ENCODE data around the gene PIGS.

PIGS gene

GRCh38 chr17:28506763-28507487, 64.4 kb downstream of the PIGS start:
- H3K9ac ChIP-seq (ENCODE audit: low read length) = no peak overlapping the region
- H3K9me2 ChIP-seq (ENCODE audit: low read depth, low read length) = no peaks in the 10 kb centered on the region
- H3K27ac ChIP-seq (ENCODE audit: low read depth, low read length, poor library complexity, severe bottlenecking) = no peak overlapping the region
- no peaks in the 10 kb centered on the region for H3K4me1 ChIP-seq (ENCODE audit: insufficient read depth, low read length, severe bottlenecking)
- no peaks in the 10 kb centered on the region for H3F3A ChIP-seq (ENCODE audit: insufficient read depth, low read length)
- no peaks in the 10 kb centered on the region for H3K79me2 ChIP-seq (ENCODE audit: insufficient read depth, low read length)
- no peaks in the 10 kb centered on the region for H3K27me3 ChIP-seq (ENCODE audit: insufficient read depth, low read length)
- no peaks in the 10 kb centered on the region for H3K9me3 ChIP-seq (ENCODE audit: low read length)
- no peak for TF ChIP-seq CTCF (IDR thresholded peaks at IDR 0.05; ENCODE audit: low read length)
- TF ChIP-seq EZH2 (IDR thresholded peaks at IDR 0.05; ENCODE audit: borderline replicate concordance, low read length) = no peak
- no peak overlapping the region for H3K4me2 ChIP-seq (ENCODE audit: low read length)
- H3K36me3 ChIP-seq (ENCODE audit: insufficient read depth, low read length) = no peaks in the 10 kb centered on the region
- H4K20me1 ChIP-seq (ENCODE audit: insufficient read depth, low read length) = no peaks in the 10 kb centered on the region
- no peak overlapping the region for H3K4me3 ChIP-seq (ENCODE audit: low read depth, low read length, poor library complexity, severe bottlenecking)
- no peak overlapping the region for H2AFZ ChIP-seq (ENCODE audit: low read length)

GRCh38 chr17:28505986-28506665, 65.2 kb downstream of the PIGS start, which contains the start of gene FOXN1:
TSS of gene FOXN1 (plus strand) at chr17:28506348. CDS start at chr17:28523970, 17,622 bp downstream.
- no peak within 1 kb of the TSS for H3K27ac ChIP-seq (ENCODE audit: low read depth, low read length, poor library complexity, severe bottlenecking)
- H3K79me2 ChIP-seq (ENCODE audit: insufficient read depth, low read length) = no peaks in the 10 kb centered on the region
- no peaks in the 10 kb centered on the region for H3F3A ChIP-seq (ENCODE audit: insufficient read depth, low read length)
- H3K9me3 ChIP-seq (ENCODE audit: low read length) = no peaks in the 10 kb centered on the region
- H3K4me2 ChIP-seq (ENCODE audit: low read length) = no peak within 1 kb of the TSS
- no peak within 1 kb of the TSS for H2AFZ ChIP-seq (ENCODE audit: low read length)
- no peak within 1 kb of the TSS for H3K4me3 ChIP-seq (ENCODE audit: low read depth, low read length, poor library complexity, severe bottlenecking)
- no peaks in the 10 kb centered on the region for H4K20me1 ChIP-seq (ENCODE audit: insufficient read depth, low read length)
- H3K4me1 ChIP-seq (ENCODE audit: insufficient read depth, low read length, severe bottlenecking) = no peaks in the 10 kb centered on the region
- H3K36me3 ChIP-seq (ENCODE audit: insufficient read depth, low read length) = no peaks in the 10 kb centered on the region
- H3K9ac ChIP-seq (ENCODE audit: low read length) = no peak within 1 kb of the TSS
- no peaks in the 10 kb centered on the region; the same call in 1 of the 2 replicates for H3K27me3 ChIP-seq (ENCODE audit: insufficient read depth, low read length)
- no peaks in the 10 kb centered on the region for H3K9me2 ChIP-seq (ENCODE audit: low read depth, low read length)
- TF ChIP-seq EZH2 (IDR thresholded peaks at IDR 0.05; ENCODE audit: borderline replicate concordance, low read length) = no peak
- TF ChIP-seq CTCF (IDR thresholded peaks at IDR 0.05; ENCODE audit: low read length) = no peak

- Histone ChIP-seq H3K4me2 (ENCODE audit: low read length) (no peak overlapping the region), H3K27ac (ENCODE audit: low read depth, low read length, poor library complexity, severe bottlenecking) (no peak overlapping the region), H3K4me3 (ENCODE audit: low read depth, low read length, poor library complexity, severe bottlenecking) (no peak overlapping the region), H3K4me1 (ENCODE audit: insufficient read depth, low read length, severe bottlenecking) (no peaks in the 10 kb centered on the region), H3K9ac (ENCODE audit: low read length) (no peak overlapping the region), H3K27me3 (ENCODE audit: insufficient read depth, low read length) (no peaks in the 10 kb centered on the region; the same call in 1 of the 2 replicates), H4K20me1 (ENCODE audit: insufficient read depth, low read length) (no peaks in the 10 kb centered on the region), H2AFZ (ENCODE audit: low read length) (no peak overlapping the region), H3K79me2 (ENCODE audit: insufficient read depth, low read length) (no peaks in the 10 kb centered on the region), H3K9me2 (ENCODE audit: low read depth, low read length) (no peaks in the 10 kb centered on the region), H3K36me3 (ENCODE audit: insufficient read depth, low read length) (no peaks in the 10 kb centered on the region), H3K9me3 (ENCODE audit: low read length) (no peaks in the 10 kb centered on the region), H3F3A (ENCODE audit: insufficient read depth, low read length) (no peaks in the 10 kb centered on the region)
- no peak for TF ChIP-seq CTCF (IDR thresholded peaks at IDR 0.05; ENCODE audit: low read length)
- no peak for TF ChIP-seq EZH2 (IDR thresholded peaks at IDR 0.05; ENCODE audit: borderline replicate concordance, low read length)
Measured at GRCh38 chr17:28503420-28503819, 67.9 kb downstream of the PIGS start.
